SK-N-SH treated with all-trans-retinoic acid at 6 μM for 48 hours (cell line): Measurements from ENCODE around the gene BCDIN3D.

Experiments used
- ATAC-seq: fragments of 200-7000 bp; cut with Tn5 transposase; 3 replicates; pipeline ENCODE4 v1.9.1; 2020; ENCODE audit warnings: mild to moderate bottlenecking, moderate library complexity
- ARNTL ChIP-seq: fragments of 450-650 bp; formaldehyde crosslinking; IDR thresholded peaks from 2 replicates; pipeline ENCODE4 v1.5.0; 2020; ENCODE audit warnings: low read depth, mild to moderate bottlenecking, moderate library complexity, borderline replicate concordance
- BACH2 ChIP-seq: fragments of 250-450 bp; sonication (Bioruptor Pico); IDR thresholded peaks from 2 replicates; pipeline ENCODE4 v1.9.0; 2021; ENCODE audit warnings: mild to moderate bottlenecking, borderline replicate concordance
- CREB5 ChIP-seq: fragments of 250-450 bp; sonication (Bioruptor Pico); IDR thresholded peaks from 2 replicates; pipeline ENCODE4 v1.5.1; 2020; ENCODE audit warnings: low read depth, mild to moderate bottlenecking, moderate library complexity
- CSDC2 ChIP-seq: fragments of 250-450 bp; sonication (Bioruptor Pico); IDR thresholded peaks from 2 replicates; pipeline ENCODE4 v1.5.0; 2020; ENCODE audit warnings: mild to moderate bottlenecking, moderate library complexity
- CSRNP3 ChIP-seq: fragments of 250-450 bp; sonication (Bioruptor Pico); IDR thresholded peaks from 2 replicates; pipeline ENCODE4 v1.5.1; 2021; ENCODE audit warnings: mild to moderate bottlenecking, moderate library complexity
- ESRRG ChIP-seq: fragments of 250-450 bp; sonication (Bioruptor Pico); IDR thresholded peaks from 2 replicates; pipeline ENCODE4 v1.6.1; 2021; ENCODE audit warnings: mild to moderate bottlenecking
- ISL1 ChIP-seq: fragments of 250-450 bp; sonication (Bioruptor Pico); IDR thresholded peaks from 2 replicates; pipeline ENCODE4 v2.1.2; 2022; ENCODE audit warnings: mild to moderate bottlenecking, moderate library complexity
- OSR1 ChIP-seq: fragments of 250-450 bp; sonication (Bioruptor Pico); IDR thresholded peaks from 2 replicates; pipeline ENCODE4 v1.8.0; 2022; ENCODE audit warnings: moderate library complexity, mild to moderate bottlenecking, inconsistent platforms
- PATZ1 ChIP-seq: fragments of 250-450 bp; sonication (Bioruptor Pico); IDR thresholded peaks from 2 replicates; pipeline ENCODE4 v1.8.0; 2020; ENCODE audit warnings: mild to moderate bottlenecking, moderate library complexity, borderline replicate concordance
- POU6F1 ChIP-seq: fragments of 250-450 bp; sonication (Bioruptor Pico); IDR thresholded peaks from 2 replicates; pipeline ENCODE4 v1.8.0; 2021; ENCODE audit warnings: low read depth, mild to moderate bottlenecking, moderate library complexity, borderline replicate concordance
- PPARA ChIP-seq: fragments of 250-450 bp; sonication (Bioruptor Pico); IDR thresholded peaks from 2 replicates; pipeline ENCODE4 v1.5.0; 2020; ENCODE audit warnings: mild to moderate bottlenecking, borderline replicate concordance
- SNAI2 ChIP-seq: fragments of 250-450 bp; sonication (Bioruptor Pico); IDR thresholded peaks from 2 replicates; pipeline ENCODE4 v1.5.0; 2020; ENCODE audit warnings: mild to moderate bottlenecking, moderate library complexity
- TCF4 ChIP-seq: fragments of 250-450 bp; sonication (Bioruptor Pico); IDR thresholded peaks from 2 replicates; pipeline ENCODE4 v1.8.0; 2021; ENCODE audit warnings: mild to moderate bottlenecking, moderate library complexity, borderline replicate concordance
- TOX ChIP-seq: fragments of 250-450 bp; sonication (Bioruptor Pico); IDR thresholded peaks from 2 replicates; pipeline ENCODE4 v1.8.0; 2021; ENCODE audit warnings: mild to moderate bottlenecking, moderate library complexity, borderline replicate concordance
- TSHZ2 ChIP-seq: fragments of 250-450 bp; sonication (Bioruptor Pico); IDR thresholded peaks from 2 replicates; pipeline ENCODE4 v1.5.0; 2020; ENCODE audit warnings: mild to moderate bottlenecking, moderate library complexity
- ZC3H10 ChIP-seq: fragments of 250-450 bp; sonication (Bioruptor Pico); IDR thresholded peaks from 2 replicates; pipeline ENCODE4 v1.5.1; 2021; ENCODE audit warnings: mild to moderate bottlenecking, moderate library complexity
- ZFP3 ChIP-seq: fragments of 250-450 bp; sonication (Bioruptor Pico); IDR thresholded peaks from 2 replicates; pipeline ENCODE4 v1.5.0; 2020; ENCODE audit warnings: mild to moderate bottlenecking, moderate library complexity
- ZNF565 ChIP-seq: fragments of 450-650 bp; formaldehyde crosslinking; conservative IDR thresholded peaks from 2 replicates; pipeline ENCODE4 v1.5.0; 2020; ENCODE audit warnings: low read depth, mild to moderate bottlenecking, moderate library complexity
- ZNF70 ChIP-seq: fragments of 450-650 bp; formaldehyde crosslinking; IDR thresholded peaks from 2 replicates; pipeline ENCODE4 v1.5.0; 2020; ENCODE audit warnings: mild to moderate bottlenecking, moderate library complexity
- ZNF8 ChIP-seq: fragments of 450-650 bp; formaldehyde crosslinking; IDR thresholded peaks from 2 replicates; pipeline ENCODE4 v1.5.0; 2020; ENCODE audit warnings: mild to moderate bottlenecking, moderate library complexity

Gene BCDIN3D

GRCh38 chr12:49809906-49810389, 33.0 kb downstream of the BCDIN3D start:
- ATAC-seq, result no peak

GRCh38 chr12:49809381-49809905, 33.5 kb downstream of the BCDIN3D start:
- TF ChIP-seq ZNF8 (no peak), ZNF70 (no peak), TSHZ2 (CRISPR knock-in tag) (no peak), TOX (CRISPR knock-in tag) (no peak), CSDC2 (no peak), ZC3H10 (CRISPR knock-in tag) (no peak), CREB5 (CRISPR knock-in tag) (no peak), TCF4 (CRISPR knock-in tag) (no peak)
- no peak for ATAC-seq

More at GRCh38 chr12:49809906-49810389, 33.0 kb downstream of the BCDIN3D start:
- TF ChIP-seq CSRNP3, result no peak
- no peak for TF ChIP-seq BACH2
- TF ChIP-seq TSHZ2 (CRISPR knock-in tag), result no peak
- no peak for TF ChIP-seq ZNF8
- no peak for TF ChIP-seq PPARA (CRISPR knock-in tag)
- no peak for TF ChIP-seq ARNTL (CRISPR knock-in tag)
- no peak for TF ChIP-seq TCF4 (CRISPR knock-in tag)
- no peak for TF ChIP-seq ISL1 (CRISPR knock-in tag)
- TF ChIP-seq ZFP3 (CRISPR knock-in tag), result no peak
- TF ChIP-seq OSR1 (CRISPR knock-in tag), result no peak
- TF ChIP-seq CREB5 (CRISPR knock-in tag), result no peak
- no peak for TF ChIP-seq ESRRG (CRISPR knock-in tag)

GRCh38 chr12:49808686-49809380, 34.1 kb downstream of the BCDIN3D start:
- no peak for ATAC-seq
- no peak for TF ChIP-seq CREB5 (CRISPR knock-in tag)
- TF ChIP-seq PPARA (CRISPR knock-in tag), result no peak
- TF ChIP-seq ZNF565 (CRISPR knock-in tag), result no peak
- TF ChIP-seq SNAI2 (CRISPR knock-in tag), result no peak
- no peak for TF ChIP-seq ZFP3 (CRISPR knock-in tag)
- TF ChIP-seq PATZ1 (CRISPR knock-in tag), result no peak
- TF ChIP-seq POU6F1 (CRISPR knock-in tag), result no peak
- no peak for TF ChIP-seq TCF4 (CRISPR knock-in tag)
- no peak for TF ChIP-seq CSDC2
- no peak for TF ChIP-seq ISL1 (CRISPR knock-in tag)
- TF ChIP-seq ZC3H10 (CRISPR knock-in tag), result no peak
